Gastrocnemius medialis (tissue), 4 donors: ENCODE data around the gene PPP2R1B.

Experiments
- CTCF ChIP-seq, 5 experiments: fragments of 450-650 bp in 3 of 5; fragments of 200-600 bp in 2 of 5; sonication (generic) in 2 of 5; IDR thresholded peaks in 4 of 5; conservative IDR thresholded peaks in 1 of 5; 1 replicate in 4 of 5; 2 replicates in 1 of 5; pipeline ENCODE4 v1.5.1; 2016 to 2019; ENCODE audit warnings: antibody characterized with exemption in 5 of 5, mild to moderate bottlenecking in 3 of 5, moderate library complexity in 3 of 5
- POLR2A ChIP-seq, 2 donors: fragments of 450-650 bp; IDR thresholded peaks; one replicate each; pipeline ENCODE4 v1.6.1; 2017; ENCODE audit warnings: antibody characterized with exemption in 2 of 2, mild to moderate bottlenecking in 2 of 2, moderate library complexity in 2 of 2

DNA sequence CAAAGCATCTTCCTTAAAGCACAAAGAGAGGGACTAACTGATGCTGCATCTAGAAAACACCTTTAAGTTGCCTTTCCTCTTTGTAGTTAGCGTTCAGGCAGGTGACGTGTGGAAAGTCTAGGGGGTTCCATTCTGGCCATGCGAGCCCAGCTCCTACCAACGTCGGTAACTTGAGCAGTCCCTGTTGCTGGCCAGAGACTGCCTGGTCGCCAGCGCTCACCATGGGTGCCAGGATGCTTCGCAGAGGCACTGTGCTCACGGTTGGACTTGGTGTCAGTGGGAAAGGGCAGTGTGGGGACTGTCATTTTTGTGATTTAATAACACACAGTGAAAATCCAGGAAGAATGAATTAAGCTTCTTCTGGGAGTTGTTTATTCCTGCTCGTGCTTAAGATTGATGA is 40.6 kb downstream of the PPP2R1B start:
- TF ChIP-seq CTCF (IDR thresholded peaks at IDR 0.05 in 4 of 5, conservative IDR thresholded peaks at IDR 0.05 in 1 of 5) (no peak), POLR2A (IDR thresholded peaks at IDR 0.05) (no peak)
